Measurements from ENCODE around the gene NUCB2.
"Not testable (repeated sequence)": the region's sequence is repeated elsewhere in the genome, so short reads cannot be mapped to it uniquely, and the experiment has no call there.

The NUCB2 gene

DNA sequence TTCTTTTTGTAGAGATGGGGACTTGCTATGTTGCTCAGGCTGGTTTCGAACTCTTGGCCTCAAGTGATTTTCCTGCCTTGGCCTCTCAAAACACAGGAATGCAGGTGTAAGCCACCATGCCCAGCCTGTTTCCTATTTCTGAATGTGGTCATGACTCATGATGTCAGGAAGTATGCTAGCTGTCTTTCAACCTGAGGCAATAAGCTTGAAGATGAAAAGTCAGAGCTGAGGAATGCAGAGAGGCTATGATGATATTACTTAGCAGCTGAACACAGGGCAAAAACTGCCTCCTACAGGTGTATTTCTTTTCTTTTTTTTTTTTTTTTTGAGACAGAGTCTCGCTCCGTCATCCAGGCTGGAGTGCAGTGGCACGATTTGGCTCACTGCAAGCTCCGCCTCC, 9.0 kb upstream of the NUCB2 start:
- in situ Hi-C loops (cut with MboI; ENCODE audit: low sequenced_read_pairs): no loop called here

DNA sequence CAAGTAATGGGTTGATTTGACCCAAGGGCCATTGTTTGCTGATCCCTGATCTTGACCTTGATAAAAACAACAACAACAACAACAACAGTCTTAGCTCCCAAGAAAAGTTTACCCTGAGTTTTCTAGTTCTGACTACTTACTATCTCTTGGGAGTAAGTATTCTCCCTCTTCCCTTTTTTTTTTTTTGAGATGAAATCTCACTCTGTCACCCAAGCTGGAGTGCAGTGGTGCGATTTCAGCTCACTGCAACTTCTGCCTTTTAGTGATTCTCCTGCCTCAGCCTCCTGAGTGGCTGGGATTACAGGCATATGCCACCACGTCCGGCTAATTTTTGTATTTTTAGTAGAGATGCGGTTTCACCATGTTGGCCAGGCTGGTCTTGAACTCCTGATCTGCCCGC, 8.0 kb upstream of the NUCB2 start:
- in situ Hi-C loops (cut with MboI; ENCODE audit: low sequenced_read_pairs): not testable (repeated sequence)

DNA sequence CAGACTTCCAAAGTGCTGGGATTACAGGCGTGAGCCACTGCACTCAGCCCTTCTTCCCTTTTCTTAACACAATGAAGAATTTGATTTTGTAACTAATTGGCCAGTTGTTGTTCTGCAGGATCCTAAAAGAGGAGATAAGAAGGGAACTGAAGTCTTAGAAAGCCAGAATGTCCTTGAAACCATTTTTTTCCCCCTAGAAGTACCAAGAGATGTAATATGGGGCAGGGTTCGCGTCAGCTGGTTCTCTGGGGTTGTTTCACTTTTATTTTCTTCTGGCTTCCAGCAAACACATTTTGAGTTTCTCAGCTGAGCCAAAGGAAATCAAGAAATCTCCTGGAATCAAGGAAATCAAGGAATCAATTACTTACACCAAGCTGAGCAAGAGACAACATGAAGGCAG, 7.6 kb upstream of the NUCB2 start:
- in situ Hi-C loops (cut with MboI; ENCODE audit: low sequenced_read_pairs): no loop called here

DNA sequence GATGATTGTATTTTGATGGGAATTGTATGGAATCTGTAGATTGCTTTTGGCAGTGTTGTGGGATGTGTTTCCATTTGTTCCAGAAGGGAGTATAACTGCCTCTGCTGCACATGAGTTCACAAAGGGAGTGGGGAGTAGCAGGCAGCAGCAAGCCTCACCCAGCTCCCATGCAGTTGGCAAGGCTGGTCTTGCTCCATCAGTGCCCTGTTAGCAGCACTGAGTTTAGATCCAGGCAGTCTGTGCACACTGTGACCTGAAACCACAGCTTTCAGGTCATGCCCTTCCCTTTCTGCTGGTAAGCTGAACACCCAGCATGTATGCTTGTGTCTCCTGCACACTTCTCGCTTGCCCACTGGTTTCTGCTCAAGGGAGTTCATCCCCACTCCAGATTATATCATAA, 3.7 kb upstream of the NUCB2 start:
- in situ Hi-C loops (cut with MboI; ENCODE audit: low sequenced_read_pairs): no loop called here

DNA sequence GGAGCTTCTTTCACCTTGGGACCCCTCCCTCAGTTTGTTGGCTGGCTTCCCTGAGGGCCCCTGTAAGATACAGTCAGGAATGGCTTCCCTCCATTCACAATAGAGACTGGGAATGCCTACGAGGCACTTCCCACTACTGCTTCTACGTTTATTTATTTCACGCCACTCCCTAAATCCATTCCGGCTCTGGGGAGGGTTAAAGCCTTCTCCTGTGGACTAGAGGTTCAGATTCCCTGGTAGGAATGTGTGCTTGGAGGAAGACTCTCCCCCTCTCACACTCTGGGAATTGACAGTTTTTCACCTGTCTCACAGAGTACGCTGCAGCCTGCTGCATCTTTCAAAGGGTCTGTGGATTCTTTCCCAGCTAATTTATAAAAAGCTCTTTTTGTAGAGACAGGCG, 3.3 kb upstream of the NUCB2 start:
- in situ Hi-C loops (cut with MboI; ENCODE audit: low sequenced_read_pairs): no loop called here

DNA sequence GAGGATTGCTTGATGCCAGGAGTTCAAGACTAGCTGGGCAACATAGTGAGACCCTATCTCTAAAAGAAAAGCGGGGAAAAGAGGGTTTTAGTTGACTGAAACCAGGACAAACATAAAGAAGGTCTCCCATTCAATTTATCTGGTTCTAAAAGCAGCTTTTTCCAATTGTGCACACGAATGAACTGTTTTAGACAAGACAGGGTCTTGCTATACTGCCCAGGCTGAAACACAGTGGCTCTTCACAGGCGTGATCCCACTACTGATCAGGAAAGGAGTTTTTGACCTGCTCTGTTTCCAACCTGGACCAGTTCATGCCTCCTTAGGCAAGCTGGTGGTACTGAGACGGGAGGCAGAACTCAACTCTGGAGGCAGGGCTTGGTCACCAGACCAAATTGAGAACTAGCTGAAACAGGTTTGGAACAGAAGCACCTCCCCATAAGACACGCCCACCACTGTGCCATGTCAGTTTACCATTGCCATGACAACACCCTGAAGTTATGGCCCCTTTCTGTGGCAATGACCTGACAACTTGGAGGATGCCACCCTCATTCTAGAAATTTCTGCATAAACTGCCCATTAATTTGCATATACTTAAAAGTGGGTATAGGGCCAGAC, 2.8 kb upstream of the NUCB2 start:
- in situ Hi-C loops (cut with MboI; ENCODE audit: low sequenced_read_pairs): no loop called here

DNA sequence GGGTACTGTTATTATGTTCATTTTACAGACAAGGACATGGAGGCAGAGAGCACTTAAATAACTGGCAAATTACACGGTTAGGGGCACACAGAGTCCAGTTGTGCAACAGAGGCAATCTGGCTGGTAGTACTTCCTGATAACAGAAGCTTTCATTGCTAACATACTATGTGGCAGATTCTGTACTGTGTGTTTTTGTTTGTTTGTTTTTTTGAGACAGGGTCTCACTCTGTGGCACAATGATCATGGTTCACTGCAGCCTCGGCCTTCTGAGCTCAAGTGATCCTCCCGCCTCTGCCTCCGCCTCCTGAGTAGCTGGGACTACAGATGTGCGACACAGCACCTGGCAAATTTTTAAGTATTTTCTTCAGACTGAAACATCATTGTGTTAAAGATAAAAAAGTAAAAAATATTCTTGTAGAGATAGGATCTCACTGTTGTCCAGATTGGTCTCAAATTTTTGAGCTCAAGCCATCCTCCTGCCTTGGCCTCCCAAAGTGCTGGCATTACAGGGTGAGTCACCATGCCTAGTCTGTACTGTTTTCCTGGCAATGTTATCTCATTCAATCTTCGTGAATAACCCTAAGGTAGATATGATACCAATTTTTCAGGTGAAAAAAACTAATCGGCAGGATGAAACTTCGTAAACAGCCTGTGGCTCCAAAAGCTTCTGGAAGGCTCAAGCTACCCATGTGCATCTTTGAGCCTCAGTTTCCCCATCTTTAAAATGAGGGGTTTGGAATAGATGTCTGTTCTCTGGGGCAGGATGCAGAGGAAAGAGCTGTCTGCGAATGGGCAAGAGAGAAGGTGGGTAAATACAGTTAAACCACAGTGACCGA, 921 bp upstream of the NUCB2 start:
- in situ Hi-C loops (cut with MboI; ENCODE audit: low sequenced_read_pairs): no loop called here

DNA sequence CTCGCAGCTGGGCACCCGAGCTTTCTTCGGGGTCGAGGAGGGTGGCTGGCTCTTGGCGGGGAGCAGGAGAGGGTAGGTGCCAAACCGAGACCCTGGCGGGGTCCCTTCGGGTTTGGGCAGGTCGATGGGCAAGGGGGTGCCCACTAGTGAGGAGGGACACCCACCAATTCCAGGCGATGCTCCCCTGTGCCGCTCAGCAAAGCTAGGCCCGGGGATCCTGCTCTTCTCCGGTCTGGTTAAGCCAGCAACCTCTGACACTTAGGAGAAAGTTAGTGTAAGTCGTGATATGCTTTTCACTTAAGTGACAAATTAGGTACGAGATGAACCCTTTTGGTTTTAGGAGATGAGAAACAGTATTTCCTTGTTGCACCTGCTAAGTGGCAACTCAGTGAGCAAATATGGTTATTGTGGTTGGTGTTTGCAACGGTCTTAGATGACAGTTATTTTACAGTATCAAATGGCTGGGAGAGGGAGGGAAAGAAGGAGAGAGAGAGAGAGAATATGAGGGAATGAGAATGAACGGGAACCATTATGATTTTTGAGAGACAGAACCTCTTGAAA, 565 bp downstream of the NUCB2 start:
- in situ Hi-C loops (cut with MboI; ENCODE audit: low sequenced_read_pairs): no loop called here

DNA sequence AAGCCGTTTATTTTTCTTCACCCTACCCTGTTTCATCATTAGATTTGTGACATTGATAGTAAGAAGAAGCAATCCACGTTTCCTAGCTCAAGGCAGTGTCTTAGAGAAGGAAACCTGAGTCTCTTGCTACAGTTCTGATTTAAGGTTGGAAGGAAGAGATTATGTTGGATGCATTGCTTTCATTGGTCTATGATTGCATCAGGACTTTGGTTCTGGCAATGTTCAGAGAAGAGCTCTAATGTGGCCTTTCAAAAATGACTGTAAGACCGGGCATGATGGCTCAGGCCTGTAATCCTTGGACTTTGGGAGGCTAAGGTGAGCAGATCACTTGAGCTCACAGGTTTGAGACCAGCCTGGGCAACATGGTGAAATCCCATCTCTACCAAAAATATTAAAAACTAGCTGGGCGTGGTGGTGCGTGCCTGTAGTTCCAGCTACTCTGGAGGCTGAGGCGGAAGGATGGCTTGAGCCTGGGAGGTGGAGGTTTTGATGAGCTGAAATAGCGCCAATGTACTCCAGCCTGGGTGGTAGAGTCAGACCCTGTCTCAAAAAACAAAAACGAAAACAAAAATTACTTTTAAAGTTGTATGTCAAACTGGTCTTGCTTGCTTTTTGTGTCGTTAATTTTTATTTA, 4.1 kb downstream of the NUCB2 start:
- in situ Hi-C loops (cut with MboI; ENCODE audit: low sequenced_read_pairs): no loop called here

GRCh38 chr11:17286332-17286731, 9.8 kb downstream of the NUCB2 start:
- in situ Hi-C loops (cut with MboI; ENCODE audit: low sequenced_read_pairs): no loop called here

DNA sequence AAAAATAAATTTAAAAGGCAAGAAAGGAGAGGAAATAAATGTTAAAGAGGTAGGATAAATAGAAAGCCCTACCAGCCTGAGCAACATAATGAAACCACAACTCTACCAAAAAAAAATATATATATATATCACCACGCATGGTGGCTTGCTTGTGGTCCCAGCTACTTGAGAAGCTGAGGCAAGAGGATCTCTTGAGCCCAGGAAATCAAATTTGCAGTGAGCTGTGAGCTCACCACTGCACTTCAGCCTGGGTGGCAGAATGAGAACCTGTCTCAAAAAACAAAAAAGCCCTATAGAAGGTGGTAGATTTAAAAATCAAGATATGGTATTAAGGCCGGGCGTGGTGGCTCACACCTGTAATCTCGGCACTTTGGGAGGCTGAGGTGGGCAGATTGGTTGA, 10.5 kb downstream of the NUCB2 start:
- in situ Hi-C loops (cut with MboI; ENCODE audit: low sequenced_read_pairs): no loop called here

- in situ Hi-C loops (cut with MboI; ENCODE audit: low sequenced_read_pairs): no loop called here
These were observed 15.2 kb downstream of the NUCB2 start for GRCh38 chr11:17291710-17292109.

DNA sequence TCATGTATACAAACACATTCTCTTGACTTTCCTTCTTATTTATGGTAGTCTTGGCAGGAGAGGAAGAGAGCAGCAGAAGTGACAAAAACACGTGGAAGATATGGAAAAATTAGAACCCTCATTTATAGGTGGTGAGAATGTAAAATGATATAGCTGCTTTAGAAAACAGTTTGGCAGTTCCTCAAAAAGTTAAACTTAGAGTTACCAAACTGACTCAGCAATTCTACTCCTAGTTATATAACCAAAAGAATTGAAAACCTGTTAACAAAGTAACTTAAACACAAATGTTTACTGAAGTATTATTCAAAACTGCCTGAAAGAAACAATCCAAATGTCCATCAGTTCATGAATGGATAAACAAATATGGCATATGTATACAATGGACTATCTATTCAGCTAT, 16.8 kb downstream of the NUCB2 start:
- in situ Hi-C loops (cut with MboI; ENCODE audit: low sequenced_read_pairs): no loop called here

DNA sequence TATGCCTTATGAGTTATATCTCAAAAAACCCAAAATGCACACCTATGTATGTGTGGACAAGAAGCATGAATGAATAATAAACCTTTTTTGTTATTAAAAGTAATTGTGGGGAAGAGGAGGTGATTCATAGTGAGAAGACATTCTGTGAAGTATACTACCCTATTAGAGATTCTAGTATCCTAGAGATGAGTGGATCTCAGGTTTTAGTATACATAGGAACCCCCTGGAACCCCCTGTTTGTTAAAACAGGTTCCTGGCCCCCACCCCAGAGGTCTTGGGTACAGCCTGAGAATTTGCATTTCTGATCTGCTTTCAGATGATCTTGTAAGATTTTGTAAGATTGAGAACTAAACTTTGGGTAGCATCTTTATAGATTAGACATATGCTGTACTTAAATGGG, 17.5 kb downstream of the NUCB2 start:
- in situ Hi-C loops (cut with MboI; ENCODE audit: low sequenced_read_pairs): no loop called here

- in situ Hi-C loops (cut with MboI; ENCODE audit: low sequenced_read_pairs): no loop called here
These were observed 20.5 kb downstream of the NUCB2 start for GRCh38 chr11:17296852-17297559.

DNA sequence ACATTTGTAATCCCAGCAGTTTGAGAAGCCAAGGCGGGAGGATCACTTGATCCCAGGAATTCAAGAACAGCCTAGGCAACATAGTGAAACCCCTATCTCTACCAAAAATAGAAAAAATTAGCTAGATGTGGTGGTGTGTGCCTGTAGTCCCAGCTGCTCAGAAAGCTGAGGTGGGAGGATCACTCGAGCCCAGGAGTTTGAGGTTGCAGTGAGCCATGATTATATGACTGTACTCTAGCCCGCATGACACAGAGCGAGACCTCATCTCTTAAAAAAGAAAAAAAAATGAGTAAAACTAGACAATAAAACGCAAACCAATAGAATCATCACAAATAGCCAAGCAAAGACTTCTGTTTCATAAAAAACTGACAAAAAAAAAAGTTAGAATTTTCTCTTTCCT, 21.8 kb downstream of the NUCB2 start:
- in situ Hi-C loops (cut with MboI; ENCODE audit: low sequenced_read_pairs): no loop called here

DNA sequence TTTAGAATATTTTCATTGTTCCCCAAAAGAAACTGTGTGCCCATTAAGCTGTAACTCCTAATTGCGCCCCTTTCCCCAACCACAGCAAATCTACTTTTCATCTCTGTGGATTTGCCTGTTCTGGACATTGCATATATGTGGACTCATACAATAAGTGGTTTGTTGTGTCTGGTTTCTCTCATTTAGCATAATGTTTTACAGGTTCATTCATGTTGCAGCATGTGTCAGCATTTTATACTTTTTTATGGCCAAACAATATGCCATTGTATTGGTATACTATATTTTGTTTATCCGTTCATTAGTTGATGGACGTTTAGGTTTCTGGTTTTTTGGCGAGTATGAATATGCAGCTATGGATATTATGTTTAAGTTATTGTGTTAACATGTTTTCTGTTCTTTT, 23.8 kb downstream of the NUCB2 start:
- in situ Hi-C loops (cut with MboI; ENCODE audit: low sequenced_read_pairs): no loop called here

DNA sequence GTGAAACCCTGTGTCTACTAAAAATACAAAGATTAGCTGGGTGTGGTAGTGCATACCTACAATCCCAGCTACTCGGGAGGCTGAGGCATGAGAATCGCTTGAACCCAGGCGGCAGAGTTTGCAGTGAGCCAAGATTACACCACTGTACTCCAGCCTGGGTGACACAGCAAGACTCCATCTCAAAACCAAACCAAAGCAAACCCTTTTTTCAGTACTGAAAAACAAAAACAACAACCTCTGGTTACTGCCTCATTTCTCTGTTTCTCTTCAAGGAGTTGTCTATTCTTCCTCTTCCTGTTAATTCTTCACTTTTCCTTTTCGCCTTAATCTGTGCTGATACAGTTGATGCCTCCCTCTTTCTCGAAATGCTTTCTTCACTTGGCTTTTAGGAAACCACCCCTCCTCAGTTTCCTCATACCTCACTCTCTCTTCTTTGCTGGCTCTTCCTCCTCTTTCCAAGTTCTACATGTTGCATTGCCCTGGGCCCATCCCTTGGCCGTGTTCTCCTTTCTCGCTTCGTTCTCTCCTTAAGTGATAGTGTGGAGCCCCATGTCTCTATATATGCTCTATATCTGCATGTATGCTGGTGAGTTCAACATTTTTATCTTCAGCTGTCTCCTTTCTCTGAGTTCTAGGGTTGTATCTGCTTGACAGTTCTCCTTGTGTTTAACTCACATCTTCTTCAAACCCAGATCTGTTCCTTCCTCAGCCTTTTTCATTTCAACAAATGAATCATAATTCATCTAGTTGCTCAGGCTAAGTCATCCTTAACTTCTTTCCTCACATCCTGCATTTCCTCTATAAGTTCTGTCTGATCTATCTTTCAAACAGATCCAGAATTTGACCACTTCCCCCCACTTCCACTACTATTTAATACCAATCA, 37.1 kb downstream of the NUCB2 start:
- in situ Hi-C loops (cut with MboI; ENCODE audit: low sequenced_read_pairs): no loop called here

DNA sequence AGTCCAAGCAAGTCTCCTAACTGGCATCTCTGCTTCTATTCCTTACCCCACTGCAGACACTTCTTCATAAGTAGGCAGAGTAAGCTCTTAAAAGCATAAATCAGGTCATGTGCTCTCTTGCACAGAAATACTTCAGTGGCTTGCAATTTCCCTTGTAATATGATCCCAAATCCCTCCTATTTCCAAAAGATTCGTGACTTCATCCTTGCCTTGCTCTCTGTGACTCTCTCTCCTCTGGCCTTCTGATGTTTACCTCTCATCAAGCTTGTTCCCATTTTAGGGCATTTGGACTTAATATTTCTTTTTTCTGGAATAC, 37.7 kb downstream of the NUCB2 start:
- in situ Hi-C loops (cut with MboI; ENCODE audit: low sequenced_read_pairs): no loop called here

GRCh38 chr11:17314904-17315426, 38.4 kb downstream of the NUCB2 start:
- in situ Hi-C loops (cut with MboI; ENCODE audit: low sequenced_read_pairs): no loop called here
